GM19035 (cell line): ENCODE results near the gene THEMIS.

Source experiments
- ATAC-seq: cut with Tn5 transposase; IDR thresholded peaks from one replicate; pipeline ENCODE4 v1.9.1; 2021; ENCODE audit not compliant: unreplicated experiment

Gene THEMIS

DNA sequence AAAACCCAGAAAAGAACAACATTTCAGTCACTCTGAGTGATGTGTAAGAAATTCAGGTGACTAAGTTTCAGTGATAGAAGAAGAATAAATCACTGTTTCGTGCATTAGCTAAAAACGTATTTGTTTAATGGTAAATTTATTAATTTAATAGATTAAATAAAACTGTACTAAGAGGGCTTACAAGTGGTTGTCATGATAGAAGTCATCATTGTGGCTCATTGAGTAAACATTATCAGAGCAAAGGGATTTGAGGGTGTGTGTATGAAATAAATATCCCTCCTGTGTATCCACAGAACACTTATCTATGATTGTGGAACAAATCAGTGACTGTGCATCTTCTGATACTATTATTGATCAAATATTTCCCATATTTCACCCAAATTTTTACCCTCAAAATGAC lies 40.1 kb downstream of the THEMIS start:
- no peak for ATAC-seq

DNA sequence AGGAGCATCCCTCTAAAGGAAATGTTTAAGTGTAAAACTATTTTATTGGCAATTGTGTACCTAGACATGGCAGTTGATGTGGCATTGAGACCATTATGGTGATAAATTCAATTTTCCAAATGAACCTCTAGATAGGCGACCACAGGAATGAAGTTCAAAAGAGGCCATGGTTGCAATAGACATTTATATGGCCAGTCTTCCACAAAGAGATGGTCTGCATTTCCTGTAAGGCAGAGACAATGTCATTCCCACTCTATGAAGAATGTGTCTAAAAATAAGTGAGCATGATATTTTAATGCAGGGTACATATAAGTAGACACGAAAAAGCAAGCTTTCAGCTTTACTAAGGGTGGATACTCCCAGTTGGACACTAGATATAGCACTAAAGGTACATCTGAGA lies 40.9 kb downstream of the THEMIS start:
- ATAC-seq, result no peak

DNA sequence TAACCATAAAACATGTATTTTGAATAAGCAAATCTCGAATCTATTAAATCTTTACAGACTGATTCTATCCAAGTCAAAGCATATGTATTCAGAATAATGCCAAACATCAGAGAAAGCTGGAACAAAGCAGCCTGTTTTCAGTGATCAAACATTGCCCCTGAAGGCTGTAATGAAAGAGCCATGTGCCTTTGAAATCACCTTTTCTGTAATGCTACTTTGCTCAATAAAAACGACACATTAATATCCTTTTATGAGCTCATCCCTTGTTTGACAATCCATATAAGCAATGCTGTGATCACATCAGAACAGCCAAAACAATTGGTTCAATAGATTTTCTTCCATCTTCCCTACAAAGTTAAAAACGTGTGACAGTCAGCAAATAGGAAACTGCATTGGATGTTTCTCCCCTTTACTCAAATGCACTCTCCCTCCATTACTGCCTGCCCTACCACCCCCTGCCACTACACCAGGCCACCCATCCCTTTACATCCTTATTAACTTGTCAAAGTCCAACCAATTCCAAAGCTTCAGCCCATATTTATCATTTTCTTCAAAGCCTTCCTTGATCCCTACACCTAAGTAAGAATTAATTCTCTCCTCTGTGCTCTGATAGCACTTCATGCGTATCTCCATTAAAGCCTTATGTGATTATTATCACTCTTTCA lies 42.0 kb downstream of the THEMIS start:
- ATAC-seq, result no peak

DNA sequence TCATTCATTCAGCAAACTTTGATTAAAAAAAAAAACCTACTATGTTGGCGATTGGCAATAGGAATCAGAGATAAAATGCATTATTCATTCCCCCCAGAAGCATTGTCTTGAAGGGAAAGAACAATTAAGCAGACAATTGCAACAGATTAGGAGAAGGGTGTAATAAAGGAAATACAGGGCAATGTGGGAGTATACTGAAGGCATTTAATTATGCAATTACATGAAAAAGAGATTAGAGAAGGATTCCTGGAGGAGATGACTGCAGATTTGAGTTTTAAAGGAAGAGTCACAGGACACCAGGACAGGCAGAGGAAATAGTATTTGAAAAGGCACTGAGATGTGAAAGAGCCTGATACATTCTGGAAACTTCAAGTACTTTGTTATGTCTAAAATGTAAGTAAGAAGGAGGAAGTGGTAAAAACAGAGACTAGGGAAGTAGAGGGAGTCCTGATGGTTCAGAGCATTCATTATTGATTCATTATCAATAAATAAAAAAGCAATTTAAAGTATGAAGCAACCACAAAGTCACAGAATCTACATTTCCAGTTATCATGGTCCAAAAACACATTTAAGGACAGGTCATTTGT lies 43.7 kb downstream of the THEMIS start:
- no peak for ATAC-seq

DNA sequence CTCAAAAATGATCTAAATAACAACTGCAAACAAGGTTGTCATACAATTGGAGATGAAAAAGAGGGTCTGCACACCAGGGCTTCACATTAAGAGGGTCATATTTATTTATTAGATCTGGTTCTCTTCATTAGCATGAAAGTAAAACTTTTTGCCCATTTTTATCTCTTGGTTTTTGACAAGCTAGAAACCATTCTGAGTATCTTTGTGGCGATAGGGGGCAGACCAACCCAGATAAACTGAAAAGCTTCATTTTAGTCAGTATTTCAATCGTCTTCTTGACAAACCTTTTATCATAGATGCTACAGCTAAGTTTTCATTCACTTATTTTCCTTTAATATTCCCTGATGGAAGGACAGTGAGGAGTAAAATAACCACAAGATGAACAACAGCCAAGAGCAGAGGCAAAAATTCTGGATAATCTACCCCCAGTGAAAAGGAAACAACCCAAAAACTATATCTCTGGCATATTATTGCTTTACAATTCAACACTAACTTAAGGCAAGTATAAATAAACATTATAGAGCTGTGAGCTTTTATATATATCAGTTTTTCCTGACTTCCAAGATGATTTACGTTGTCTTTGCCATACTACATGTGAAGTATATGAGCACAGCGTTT lies 45.2 kb downstream of the THEMIS start:
- no peak for ATAC-seq

DNA sequence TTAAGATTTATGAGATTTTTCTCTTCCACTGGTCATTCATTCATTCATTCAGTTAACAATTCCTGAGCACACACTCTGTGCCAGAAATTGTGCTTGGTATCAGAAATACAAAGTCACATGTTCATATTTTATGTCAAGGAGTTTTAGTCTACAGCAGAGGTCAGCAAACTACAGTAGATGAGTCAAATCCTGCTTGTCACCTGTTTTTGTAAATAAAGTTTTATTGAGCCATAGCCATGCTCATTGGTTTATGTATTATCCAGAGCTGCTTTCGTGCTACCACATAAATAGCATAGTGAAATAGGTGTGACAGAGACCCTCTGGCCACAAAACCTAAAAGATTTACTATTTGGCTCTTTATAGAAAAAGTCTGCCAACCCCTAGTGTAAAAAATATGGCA lies 46.8 kb downstream of the THEMIS start:
- no peak for ATAC-seq

DNA sequence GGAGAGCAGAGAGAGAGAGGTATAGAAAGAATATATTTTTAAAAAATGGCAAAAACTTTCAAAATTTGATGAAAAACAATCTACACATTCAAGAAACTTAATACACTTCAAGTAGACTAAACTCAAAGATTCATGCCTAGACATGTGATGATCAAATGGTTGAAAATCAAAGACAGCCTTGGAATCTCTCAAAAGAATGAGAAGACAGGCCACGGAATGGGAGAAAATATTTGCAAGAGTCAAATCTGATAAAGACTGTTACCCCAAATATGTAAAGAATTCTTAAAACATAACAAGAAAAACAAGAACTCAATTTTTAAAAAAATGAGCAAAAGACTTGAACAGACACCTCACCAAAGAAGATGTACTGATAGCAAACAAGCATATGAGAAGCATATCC lies 49.7 kb downstream of the THEMIS start:
- ATAC-seq, result no peak

DNA sequence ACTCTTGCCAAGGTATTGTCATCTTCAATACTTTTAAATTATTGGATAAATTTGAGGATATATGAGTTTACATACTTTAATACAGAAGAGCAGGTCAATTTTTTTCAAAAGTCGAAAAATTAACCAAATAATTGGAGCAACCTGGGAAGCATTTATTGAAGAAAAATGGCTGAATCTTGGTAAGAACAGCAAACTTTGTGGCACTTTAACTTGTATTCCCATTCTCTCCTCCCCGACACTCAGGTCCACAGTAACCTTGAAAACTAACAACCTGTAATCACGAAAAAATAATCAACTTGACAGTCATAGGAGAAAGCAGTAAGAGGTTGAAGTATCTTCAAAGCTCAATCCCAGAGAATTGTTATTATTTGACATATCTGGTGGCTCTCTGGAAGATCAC lies 55.6 kb downstream of the THEMIS start:
- no peak for ATAC-seq

DNA sequence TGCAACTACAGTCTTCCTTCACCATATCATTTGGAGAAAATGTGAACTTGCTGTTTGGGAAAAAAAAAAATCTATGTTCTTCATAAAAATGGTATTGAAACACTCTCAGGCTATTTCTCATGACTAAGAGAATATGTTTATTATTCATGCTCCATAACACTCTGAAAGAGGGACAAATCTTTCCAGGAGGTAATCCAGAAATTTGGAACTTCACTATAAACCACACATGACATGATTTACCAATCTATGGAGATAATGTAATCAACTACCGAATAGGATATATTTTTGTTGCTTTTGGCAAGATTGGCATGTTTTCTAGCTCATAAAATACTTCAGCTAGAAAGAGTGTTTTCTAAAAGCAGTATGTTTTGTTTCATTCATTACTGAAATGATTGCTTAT lies 56.3 kb downstream of the THEMIS start:
- ATAC-seq, result no peak

DNA sequence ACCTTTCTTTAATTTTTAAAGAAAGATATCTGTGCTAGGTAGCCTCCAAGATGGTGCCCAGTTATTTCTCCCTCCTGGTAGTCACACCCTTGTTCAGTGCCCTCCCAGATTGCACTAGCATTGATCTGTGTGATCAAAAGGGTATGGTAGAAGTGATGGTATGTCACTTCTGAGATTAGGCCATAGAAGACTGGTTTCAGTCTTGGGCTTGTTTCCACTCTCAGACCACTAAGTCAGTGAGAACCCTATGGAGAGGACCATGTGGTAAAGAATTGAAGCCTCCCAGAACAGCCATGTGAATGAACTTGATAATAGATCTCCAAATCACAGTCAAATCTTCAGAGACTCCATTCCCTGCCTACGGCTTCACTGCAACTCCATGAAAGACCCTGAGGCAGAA lies 57.3 kb downstream of the THEMIS start:
- no peak for ATAC-seq

DNA sequence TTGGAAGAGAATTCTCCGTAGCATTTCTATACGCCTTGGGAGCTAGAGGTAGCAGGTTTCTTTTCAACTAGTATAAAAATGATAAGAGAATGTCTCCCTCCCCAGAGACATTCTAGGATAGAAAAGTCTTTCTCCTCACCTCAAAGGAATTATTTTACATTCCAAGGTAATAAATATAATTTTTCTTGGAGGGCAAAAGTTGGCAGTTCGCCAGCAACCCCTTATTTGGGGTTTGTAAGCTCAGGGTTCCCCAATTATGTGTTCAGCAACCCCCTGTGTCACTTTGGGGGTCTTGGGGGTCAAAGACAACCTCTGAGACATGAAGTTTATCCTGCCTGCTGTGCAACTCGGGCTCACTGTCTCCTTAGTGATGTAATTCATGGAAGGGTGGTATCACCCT lies 58.3 kb downstream of the THEMIS start:
- ATAC-seq, result no peak

DNA sequence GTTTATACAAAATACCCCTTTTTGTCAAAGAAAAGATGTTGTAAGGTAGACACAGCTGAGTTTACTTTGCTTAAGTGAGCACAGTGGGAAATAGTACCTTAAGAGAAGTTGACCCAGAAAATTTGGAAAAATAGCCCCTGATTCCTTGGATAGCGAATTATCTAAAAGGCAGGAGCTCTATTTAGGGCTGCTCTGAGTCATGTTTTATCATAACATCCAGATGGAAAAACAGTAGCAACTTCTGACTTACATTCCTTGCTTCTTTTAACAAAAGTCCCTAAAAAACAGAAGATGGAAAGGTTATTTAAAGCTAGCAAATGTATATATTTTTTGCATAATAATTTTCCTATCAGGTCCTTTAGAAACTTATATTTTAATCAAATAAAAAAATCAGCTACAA lies 59.0 kb downstream of the THEMIS start:
- ATAC-seq, result no peak

DNA sequence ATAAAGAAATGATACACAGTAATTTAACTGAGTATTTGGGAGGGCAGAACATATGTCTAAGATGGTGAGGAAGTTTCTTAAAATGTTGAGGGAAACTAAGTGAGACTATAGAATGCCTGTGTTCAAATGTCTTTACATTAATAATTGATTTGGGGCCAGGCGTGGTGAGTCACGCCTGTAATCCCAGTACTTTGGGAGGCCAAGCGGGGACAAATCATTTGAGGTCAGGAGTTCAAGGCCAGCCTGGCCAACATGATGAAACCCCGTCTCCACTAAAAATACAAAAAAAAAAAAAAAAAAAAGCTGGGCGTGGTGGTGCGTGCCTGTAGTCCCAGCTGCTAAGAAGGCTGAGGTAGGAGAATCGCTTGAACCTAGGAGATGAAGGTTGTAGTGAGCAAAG lies 66.7 kb downstream of the THEMIS start:
- no peak for ATAC-seq

DNA sequence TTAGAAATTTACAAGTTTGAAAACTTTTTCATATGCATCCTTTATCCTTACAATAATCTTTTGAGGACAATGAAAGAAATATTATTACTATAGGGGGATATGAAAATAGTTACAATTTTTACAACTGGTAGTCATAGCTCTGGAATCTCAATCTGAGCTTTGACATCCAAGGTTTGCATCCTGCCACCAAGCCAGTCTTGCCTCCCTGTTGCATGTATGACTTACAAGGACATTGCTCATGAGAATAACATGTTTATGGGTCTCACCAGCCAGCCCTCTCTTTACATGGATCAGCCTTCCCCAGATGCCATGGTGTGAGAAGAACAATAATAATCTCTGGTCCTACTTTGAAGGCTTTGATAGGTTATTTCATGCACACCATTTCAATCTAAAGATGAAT lies 67.5 kb downstream of the THEMIS start:
- ATAC-seq, result no peak

DNA sequence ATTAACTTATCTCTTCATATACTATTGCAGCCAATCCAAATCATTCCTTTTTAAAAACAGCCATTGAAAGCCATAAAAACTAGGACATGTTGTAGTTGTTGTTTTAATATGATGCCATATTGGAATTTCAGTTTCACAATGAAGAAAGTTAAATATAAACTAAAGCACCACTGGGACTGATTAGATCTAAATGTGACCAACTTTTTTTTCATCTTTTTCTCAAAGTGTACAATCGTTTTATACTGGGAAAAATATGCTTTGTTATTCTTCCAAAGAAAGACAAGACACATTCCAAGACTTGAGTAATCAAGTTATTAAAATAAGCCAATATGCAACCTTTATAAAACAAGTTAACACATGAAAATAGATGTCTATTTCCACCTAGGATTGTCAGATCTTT lies 68.5 kb downstream of the THEMIS start:
- no peak for ATAC-seq

DNA sequence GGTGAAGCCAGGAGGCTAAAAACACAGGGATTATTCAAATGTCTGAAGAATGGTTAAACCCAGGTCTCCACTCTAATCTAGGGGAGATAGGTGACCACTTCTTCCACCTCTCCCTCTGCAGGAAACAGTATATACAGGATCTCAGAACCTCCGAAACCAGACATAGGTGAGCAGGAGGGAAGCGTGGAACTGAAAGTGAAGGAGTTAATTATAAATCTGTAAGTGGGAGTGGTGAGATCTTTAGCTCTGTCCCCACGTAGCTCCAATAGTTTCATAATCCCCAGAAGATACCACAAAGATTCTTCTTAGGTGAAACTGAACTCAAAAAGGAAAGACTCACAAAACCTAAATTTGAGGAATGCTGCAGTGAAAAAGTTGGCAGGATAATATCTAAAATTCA lies 76.8 kb downstream of the THEMIS start:
- no peak for ATAC-seq

DNA sequence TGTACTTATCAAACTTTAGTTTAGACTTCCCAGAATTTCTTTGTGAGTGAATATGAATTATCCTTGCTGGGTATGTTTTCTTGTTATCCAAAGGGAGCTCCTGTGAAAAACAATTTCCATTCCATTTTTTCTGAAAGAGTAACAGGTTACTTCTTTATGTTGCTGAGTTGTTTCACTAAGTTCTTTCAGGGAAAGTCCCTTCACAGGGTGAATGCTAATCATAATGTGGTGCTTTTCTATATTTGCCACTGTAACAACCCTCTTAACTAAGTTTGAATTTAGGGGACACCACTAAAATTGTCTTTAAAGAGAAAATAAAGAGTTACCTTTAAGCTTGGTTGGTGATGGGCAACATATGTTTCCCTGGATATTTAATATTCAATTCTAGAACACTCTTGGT lies 79.4 kb downstream of the THEMIS start:
- no peak for ATAC-seq

DNA sequence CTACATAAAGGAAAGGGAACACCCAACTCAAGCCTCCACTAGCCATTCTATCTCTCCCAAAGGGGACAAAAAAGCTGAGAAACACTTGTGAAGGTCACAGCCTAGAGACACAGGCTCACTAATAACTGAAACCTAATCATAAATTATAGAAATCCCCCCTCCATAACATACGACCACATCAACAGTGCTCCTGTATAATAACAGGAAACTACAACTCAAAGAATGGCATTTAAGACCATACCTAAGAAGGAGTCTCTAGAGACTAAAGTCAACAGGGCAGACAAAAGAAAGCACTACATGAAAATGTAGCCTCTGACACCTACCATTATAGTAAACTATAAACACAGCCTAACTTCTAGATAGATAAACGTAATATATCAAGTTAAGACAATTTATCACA lies 82.7 kb downstream of the THEMIS start:
- ATAC-seq, result no peak

DNA sequence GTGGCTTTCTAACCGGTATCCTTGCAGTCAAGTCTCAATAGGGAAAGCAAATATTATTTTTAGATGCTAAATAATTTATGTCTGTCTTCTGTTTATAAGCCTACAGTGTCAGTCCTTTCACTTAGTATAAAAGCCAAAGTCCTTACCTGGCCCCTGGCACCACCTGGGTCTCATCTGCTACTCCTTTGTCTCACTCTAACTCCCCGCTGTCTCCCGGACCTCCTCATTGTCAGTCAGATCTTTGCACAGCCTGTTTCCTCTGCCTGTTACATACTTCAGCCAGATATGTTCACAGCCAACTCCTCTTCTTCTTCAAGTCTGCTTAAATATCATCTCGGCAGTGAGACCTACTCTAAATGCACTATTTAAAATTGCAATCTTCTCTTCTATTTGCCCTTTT lies 84.2 kb downstream of the THEMIS start:
- ATAC-seq, result no peak

DNA sequence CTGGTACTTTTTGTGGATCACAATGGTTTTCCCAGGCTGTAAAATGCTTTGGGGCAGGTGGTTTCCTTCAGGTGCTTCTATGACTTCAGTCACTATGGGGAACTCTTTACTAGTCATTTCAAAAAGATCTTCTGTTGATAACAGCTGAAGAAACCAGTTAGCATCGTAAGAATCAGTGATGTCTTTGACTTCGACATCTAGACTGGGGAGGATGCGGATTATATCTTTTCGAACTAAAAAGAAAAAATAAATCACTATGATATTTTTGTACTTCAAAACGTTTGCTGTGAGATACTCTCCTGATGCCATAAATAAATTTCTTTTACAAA lies 87.2 kb downstream of the THEMIS start:
- ATAC-seq, result no peak

DNA sequence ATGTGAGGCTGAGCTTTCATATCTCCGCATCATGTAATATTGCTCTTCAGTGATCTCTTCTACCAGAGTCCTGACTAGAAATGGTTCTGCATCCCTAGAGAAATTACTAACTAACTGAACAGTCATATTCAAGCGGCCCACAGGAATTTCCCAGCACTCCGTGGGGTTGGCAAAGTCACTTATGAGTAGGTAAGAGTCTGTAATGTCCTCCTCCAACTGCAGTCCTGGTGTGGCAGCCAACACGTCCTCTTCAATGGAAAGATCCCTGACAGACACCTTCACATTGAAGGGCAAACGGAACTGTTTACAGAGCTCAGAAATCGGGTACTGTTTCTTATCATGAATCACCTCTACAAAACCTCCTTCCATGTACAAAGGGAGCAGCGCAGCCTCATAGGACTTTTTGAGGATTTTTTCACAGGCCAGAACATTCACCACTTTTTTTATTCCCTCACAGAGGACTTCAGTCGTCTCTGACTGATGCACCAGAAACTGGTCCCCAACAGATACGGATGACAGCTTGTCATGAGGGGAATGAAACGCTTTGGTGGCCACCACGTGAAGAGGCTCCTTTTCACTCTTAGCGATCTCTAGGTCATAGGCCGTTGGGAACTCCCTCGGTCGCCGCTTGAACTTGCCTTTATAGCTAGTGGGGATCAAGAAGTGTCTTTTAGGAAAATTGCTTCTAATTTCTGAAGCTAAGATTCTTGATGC lies 87.7 kb downstream of the THEMIS start:
- no peak for ATAC-seq

DNA sequence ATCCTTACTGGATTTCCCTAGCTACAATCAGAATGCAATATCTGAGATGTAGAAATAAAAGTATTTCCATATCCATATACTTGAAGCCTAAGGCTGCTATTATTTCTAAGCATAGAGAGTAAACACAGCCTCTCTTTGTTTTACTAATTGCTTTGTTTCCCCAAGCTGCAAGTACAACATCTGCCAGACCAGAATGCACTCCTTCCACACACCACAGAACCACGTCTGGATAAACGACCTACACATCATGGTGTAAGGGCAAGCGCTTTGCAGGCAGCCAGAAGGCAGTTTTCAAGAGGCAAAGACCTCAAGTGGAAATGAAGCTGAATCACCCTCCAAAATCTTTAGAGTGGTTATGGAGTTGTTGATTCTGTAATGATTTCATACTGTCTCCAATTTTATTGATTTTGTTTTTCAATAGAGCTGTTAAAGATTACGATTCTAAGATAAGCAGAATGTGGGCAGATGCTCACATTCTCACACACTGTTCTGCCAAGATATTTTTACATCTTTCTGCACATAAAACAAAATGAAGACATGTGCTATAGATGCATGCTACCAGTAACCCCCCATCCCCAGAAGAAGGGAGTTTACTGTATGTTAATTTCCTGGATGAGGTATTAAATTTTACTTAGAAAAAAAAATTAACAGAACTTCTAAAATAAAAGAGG lies 88.8 kb downstream of the THEMIS start:
- ATAC-seq, result no peak
